Activated gamma-delta T cell treated with Interleukin-2 at 50 U/mL for 16 hours (primary cell): Measurements from ENCODE around the gene PCBP3.

Experiments
- DNase-seq: peaks from one replicate; pipeline ENCODE4 v3.0.0-alpha.2; 2020

The PCBP3 gene

DNA sequence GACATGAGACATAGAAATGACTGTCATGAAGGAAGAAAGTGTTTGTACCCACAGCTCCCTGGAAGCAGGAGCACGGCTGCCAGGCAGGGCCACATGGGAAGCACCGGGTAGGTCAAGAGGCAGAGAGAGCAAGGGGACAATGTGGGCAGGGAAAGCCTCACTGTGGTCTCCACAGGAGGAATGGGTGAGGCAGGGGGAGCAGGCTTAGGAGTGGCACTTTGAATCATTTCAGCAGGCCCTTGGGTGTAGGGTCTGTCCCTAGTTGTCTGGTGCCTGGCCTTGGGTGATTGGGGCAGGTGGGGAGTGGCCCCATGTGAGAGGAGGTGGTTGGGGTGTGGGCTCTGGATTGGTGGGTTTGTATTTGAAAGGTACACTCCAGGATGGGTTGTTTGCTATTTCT is 83.9 kb downstream of the PCBP3 start:
- no peak for DNase-seq

DNA sequence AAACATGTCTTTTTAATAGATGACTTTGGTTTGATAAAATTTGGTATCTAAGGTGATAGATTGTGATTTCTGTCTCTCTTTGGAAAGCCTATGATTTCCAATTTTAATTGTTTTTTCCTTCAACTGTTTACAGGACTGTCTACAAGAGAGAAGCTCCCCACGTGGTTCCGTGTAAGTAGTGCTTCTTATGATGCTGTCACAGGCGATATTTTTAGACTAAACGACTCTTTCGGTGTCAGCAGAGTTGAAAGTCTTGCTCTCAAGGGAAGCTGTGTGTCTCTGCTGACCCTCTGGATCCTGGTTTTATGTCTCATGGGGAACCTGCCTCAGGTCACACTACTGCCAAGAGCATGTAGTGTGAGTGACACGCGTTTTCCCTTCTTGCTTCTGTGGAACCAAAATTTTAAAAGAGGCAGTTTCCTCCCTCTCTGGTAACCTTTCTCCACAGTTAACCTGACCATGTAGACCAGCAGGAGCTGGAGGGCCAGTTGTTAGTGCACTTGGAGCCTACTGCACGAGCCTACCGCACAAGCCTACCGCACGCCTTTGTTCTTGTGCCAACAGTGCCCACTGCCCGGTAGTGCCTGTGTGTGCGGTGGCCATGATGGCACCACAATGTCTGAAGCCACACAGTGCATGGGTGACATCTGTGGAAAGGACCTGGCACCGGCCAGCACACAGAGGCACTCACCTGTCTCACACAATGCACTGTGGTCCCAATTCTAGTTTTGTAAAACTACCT is 91.9 kb downstream of the PCBP3 start:
- no peak for DNase-seq

DNA sequence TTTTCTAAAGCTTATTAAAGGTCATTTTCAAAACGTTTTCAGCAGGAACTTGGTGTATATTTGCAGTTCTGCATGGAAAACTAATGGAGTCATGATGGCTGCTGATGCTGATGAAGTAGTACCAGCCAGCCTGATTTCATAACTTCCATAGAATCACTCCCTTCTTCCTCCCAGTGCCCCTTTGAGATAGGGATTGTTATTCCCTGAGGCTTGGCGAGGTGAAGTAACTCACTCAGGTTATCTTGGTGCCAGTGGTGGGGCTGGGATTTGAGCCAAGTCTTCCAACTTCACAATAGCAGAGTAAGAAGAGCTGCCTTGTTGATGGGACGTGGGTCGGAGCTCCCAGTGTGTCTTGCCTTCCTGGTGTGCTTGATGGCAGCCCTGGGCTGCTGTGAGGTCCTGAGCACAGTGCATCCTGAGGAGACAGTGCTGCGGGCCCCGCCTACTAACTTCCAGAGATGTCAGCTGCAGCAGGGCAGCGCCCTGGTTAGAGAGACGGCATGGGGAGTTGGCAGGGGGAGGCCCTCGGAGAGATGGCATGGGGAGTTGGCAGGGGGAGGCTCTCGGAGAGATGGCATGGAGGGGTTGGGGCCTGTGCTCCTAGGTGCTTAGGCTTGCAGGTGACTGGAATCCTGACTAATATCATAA is 92.6 kb downstream of the PCBP3 start:
- DNase-seq = no peak

DNA sequence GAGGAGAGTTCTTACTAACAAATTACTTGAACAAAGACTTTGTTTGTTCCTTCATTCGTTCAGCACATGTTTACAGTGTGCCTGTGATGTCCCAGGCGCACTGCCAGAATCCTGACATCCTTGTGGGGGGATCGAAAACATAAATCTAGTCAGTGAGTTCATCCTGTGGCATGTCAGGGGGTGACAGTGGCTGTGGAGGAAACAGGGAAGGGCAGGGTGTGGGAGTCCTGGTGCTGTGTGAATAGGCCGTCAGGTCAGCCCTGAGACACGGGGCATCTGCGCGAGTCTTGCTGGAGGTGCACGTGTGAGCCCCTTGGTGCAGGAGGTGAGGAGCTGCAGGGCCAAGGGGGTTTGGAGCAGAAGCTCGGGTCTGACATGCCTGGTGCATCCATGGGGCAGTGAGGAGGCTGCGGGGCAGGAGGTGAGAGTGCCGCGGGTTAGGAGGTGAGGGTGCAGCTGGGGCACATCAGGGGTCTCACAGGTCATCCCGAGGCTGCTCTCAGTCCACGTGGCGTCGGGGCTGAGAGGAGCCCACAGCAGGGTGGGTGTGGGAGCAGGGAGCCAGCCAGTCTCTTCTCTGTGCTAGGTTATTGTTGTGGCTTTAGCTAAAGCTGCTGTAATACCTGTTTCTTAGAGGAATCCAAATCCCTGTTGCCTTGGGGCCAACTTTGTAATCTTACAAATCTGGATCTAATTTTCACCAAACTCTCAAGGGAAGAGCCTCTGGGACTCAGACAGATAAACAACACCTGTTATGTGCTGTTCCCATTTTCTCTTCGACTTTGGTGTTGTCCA is 93.4 kb downstream of the PCBP3 start:
- DNase-seq = no peak

DNA sequence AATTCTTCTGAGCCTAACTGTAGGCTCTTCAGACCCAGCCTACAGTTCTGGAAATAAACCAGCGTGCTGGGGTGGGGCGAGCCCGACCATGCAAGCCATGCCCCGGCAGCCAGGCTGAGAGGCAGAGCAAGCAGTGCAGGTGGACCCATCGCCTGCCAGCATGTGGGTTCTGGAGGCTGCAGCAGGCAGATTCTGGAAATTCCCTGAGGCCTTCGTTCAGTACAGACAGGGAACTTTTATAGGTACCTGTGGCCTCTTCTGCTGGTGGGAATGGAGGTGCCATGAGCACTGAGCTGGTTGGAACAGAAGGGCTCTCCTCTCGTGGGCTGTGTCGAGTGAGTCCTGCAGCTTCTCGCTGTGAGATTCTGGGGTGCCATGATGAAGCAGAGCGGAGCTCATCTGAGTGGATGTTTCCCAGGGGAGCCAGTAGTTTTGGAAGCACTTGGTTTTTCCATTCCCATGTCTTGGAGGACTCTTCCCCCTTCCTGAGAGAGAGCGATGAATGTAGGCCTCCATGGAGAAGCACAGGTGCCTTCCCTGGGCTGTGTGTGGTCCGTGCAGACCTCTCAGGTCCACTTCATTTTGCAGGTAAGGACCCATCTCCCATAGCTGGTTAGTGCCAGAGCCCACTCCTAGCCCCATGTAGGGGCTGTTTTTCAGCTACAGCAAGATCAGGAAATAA is 94.1 kb downstream of the PCBP3 start:
- no peak for DNase-seq

DNA sequence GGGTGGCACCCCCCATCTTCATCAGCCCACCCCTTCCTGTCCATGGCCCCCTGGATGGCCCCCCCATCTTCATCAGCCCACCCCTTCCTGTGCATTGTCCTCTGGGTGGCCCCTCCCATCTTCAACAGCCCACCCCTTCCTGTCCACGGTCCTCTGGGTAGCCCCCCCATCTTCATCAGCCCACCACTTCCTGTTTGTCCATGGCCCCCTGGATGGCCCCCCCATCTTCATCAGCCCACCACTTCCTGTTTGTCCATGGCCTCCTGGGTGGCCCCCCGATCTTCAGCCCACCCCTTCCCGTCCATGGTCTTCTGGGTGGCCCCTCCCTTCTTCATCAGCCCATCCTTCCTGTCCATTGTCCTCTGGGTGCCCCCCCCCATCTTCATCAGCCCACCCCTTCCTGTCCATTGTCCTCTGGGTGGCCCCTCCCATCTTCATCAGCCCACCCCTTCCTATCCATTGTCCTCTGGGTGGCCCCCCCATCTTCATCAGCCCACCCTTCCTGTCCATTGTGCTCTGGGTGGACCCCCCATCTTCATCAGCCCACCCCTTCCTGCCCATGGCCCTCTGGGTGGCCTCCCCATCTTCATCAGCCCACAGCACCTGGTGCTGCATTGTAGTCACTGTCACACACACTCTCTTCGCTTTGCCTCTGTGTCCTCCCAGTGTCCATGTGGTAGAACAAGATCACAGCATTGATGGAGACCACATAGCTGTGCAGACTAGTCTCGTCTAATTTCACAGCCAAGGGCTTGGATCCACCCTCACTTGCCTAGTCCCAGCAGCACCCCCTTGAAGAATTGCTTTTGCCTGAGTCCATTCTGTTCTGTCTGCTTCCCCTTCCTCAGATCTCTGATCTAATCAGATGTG is 95.9 kb downstream of the PCBP3 start:
- peak; percentile 15 for DNase-seq

DNA sequence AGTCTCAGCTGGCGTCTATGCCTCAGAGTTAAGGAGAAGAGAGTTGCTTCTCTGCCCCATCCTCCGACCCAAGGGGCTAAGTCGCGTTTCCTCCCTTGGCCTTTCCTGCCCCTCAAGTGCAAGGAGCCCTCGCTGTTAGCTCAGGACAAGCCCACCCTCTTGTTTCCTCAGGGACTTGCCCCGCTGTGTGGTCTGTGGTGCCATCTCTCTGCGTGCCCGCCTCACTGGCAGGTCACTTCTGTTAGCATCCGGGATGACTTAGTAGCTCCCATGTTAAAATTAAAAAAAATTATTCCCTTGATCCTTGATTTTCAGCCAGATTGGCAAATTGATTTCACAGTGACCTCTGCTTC is 96.5 kb downstream of the PCBP3 start:
- no peak for DNase-seq

DNA sequence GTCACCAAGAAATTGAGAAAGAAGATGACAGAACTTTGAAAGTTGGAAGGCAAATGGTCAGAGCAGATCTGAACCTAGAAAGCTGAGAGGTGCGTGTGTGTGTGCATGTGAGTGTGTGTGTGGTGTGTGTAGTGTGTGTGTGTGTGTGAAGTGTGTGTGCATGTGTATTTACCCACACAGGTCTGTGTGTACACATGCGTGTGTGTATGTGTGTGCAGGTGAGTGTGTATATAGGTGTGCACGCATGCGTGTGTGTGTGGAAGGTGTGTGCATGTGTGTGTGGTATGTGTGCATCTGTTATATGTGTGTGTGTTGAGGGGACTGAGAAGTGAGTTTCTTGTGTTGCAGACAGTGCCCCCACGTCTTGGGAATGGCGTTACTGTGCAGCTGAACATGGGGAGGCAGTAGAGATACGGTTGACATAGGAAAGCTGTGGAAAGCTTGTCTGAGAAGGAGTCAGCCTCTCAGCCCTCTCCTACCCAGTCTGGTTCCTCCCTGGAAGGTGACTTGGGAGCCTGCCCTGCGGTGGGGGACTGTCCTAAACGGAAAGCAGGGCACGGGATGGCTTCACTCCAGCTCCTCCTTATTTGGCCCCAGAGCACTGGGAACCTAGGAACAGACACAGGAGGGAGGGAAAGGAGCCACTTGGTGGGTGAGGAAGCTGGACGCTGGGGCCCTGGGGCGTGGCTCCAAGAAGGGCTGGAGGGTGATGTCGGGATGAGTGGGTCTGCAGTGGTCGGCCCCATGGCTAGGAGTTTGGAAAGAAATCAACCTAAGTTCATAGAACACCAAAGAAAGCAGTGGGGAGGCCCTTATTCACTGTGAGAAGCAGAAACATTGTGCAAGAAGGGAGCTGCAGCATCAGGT is 97.2 kb downstream of the PCBP3 start:
- DNase-seq = no peak

DNA sequence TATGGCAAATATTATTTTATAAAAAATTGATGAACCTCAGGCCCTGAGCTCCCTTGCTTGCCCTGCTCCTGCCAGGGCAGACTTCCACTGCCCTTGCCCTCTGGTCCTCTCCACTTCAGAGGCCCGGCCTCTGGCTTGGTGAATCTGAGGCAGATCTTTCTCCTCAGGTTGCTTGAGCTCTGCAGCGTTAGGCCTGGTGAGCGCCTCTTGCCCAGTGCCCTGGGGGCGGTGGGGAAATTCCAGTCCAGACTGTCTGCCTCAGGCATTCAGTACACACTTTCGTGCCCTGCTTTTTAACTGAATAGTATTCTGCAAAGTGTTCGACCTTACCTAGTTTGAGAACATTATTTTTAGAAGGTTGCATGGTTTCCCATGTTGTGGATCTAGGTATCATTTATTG is 98.2 kb downstream of the PCBP3 start:
- DNase-seq = no peak

DNA sequence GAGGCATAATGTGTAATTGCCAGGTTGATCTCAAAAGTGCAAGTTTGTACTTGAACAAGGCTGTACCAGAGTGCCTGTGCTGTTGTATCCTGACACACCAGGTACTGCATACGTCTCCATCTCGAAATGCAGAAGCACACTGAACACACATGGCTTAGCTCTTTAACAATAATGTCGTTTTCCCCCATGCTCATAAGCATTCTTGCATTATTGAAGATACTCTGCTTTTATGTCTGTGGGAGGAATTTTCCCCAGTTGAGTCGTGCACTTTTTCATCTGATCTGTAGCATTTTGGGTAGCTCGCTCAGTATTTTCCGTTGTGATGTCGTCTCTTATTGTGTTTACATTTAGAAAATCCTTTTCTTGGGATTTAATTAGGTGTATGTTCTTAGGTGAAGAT is 98.7 kb downstream of the PCBP3 start:
- DNase-seq = no peak

DNA sequence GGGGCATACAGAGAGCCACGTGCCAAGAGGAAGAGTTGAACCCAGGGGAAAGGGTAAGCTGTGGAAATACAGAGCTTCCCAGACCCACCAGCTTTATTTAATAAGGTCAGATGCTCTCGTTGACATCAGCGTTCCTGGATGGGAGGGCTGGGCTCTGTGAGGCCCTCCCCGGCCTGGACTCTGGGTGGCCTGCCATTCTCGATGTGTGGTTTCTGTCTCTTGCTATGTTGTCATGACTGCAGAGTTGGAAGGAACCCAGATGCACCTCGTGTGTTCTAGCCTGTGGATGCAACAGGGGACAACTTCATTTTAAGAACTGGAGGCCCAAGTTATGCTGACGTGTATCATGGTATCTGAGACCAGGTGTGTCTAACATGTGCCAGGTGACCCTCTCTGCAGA is 101.7 kb downstream of the PCBP3 start:
- no peak for DNase-seq

DNA sequence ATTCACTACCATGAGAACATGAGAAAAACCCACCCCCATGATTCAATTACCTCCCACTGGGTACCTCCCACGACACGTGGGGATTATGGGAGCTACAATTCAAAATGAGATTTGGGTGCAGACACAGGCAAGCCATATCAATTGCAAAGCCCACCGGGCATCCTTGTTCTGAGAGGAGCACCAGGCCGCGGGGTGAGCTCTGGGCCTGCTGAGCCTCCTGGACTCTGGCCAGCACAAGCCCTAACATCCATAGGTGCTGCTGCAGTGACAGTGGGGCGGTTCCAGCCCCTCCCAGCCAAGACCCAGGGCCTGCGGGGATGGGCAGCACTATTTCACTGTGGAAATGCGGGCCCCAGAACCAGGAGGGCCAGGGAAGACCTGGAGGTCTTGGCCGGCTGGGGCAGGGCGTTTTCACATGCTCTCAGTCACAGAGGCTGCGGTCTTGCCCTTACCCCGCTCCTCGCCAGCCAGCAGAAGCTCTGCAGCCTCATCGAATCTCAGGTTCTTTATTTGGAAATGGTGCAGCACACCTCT is 103.8 kb downstream of the PCBP3 start:
- DNase-seq = no peak

DNA sequence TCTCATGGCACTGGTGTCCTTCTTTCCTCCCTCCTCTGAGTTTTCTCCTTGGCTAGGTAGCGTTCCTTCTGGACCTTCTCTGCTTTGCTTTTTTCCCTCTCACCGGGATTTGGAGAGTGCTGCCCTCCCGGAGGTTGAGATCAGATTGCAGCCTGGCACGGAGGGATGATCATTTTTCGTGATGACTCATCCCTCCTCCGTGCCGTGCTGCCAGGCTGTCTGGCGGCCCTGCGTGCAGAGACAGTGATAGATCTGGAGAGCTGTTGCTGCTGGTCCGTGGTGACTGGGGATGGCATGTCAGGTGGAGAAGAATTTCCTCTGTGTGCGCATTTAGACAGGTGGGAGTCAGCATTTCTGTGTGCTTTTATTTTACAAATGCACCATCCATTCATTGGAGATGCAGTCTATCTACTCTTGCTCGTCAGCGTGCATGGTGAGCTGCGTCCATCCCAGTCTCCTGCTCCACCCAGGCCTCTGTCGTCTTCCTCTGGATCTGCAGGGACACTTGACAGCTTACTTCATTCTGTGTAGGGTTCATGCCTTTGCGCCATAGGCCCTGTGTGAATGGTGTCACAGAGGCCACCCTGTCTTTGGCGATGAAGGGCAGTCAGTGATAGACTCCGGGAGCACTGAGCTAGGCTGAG is 104.4 kb downstream of the PCBP3 start:
- DNase-seq = no peak

DNA sequence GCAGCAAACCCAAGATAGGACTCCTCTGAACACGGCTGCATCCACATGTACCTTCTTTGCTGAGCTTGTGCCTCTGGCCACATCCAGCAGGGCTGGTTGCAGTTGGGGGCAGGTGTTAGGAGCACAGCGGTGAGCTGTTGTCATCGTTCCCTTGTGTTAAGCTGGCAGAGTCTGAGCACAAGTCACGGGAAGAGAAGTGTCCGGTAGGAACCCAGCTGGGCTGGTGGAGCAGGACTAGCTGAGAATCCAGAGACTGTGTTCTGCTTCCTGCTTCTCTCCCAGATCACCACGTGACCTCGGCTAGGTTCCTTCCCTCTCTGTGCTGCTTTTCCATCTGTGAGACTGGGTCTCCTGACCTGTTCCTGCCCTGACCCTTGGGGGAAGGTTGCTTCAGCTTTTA is 105.1 kb downstream of the PCBP3 start:
- no peak for DNase-seq

DNA sequence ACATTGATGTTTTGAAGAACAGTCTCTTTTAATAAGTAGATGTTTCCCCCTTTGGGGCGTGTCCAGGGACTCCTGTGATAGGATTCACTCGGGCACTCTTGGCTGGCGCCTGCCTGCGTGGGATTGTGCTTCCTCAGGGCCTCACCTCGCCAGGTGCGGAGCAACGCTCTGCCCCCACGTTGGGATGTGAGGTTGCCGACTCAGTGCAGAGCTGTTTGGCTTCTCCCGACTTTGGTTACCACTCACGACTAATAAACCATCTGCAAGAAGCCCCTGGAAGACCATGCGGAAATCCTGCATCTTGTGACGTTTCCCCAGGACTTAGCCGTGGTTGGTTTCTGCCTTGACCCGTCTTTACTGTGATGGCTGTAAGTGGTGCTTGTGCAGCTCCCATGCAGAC is 106.4 kb downstream of the PCBP3 start:
- no peak for DNase-seq

DNA sequence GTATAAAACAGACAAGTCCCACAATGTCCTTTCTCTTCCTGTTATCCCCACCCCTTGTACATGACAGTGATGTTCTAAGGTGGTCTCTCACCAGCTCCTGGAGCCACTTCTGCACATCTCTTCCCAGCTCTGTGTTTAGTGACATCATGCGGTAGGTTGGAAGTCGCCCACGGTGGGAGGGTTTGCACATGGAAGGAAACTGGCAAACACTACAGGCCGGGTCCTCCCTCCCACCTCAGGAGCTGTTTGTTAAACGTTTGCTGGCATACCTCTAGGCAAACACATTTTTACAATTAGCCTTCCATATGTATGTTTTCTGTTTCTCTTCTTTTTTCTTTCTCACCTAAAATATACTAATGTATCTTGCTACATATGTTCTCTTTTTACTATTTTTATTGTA is 107.4 kb downstream of the PCBP3 start:
- no peak for DNase-seq

DNA sequence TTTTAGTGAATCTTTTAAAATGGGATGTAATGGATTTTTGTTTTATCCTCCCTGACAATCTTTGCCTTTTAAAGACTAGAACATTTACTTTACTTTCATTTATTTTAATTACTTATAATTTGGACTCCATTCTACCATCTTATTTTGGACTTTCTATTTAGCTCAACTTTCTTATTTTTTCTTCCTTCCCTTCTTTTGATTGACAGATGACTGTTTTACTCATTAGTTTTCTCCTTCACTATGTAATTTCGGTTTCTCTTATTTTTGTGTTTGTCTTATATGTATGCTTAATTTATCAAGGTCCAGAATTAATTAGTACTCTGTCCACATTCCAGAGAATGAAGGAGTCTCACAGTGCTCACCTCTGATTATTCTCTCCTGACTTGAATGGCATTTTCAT is 109.9 kb downstream of the PCBP3 start:
- no peak for DNase-seq

DNA sequence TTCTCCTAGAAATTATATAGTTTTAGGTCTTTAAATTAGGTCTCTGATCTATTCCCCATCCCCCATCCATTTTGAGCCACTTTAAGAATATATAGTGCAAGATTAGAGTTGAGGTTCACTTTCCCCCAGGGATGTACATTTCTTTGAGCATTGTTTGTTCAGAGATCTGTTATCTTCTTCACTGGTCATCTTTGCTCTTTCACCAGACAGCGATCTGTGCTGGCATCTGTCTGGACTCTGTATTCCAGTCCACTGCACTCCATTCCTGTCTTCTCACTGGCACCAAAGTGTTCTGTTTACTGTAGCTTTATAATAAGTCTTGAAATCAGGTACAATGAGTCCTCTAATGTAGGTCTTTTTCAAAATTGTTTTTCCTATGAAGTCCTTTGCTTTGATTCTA is 112.5 kb downstream of the PCBP3 start:
- no peak for DNase-seq

DNA sequence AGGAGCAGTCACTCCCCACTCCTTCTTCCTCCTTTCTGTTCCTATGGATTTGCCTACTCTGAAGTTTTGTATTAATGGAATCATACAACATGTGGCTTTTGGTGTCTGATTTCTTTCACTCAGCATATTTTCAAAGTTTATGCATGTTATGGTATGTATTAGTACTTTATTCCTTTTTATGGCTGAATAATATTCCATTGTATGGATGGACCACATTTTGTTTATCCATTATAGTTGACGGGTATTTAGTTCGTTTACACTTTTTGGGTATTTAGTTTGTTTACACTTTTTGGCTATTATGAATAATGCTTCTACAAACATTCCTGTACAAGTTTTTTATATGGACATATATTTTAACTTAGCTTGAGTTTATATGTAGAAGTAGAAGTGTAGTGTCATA is 113.1 kb downstream of the PCBP3 start:
- no peak for DNase-seq

DNA sequence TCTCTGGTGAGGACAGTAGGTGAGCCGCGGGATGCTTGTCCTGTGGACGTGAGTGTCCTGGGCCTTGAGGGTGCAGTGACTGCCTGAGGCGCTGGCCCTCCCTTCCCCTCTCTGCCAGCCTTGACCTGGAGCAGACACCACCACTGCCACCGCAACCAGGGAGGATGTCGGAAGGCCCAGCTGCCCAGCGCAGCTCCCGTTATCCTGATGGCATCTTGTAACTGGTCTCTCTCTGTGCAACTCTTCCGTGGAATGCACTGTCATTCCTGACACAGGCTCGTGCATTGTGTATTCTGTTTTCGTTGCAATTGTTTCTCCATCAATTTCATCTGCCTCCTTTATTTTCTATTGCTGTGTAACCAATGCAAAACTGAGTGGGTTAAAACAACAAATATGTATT is 118.2 kb downstream of the PCBP3 start:
- DNase-seq = no peak

DNA sequence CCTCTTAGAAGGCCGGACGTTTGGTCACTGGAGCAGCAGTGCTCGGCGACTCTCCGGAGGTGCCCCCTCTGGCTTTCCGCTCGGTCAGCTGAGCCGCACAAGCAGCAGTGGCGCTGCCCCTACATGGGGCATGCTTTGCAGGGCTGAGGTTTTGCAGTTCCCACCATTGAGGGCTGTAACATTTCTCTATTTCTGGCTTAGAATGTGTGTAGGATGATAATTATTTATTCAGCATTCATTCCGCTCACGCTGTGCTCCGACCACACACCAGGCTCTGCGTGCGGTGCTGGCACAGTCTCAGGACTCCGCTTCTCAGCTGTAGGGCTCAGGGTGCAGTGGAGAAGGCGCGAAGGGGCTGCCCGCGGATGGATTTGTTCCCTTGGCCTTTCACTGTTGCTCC is 119.5 kb downstream of the PCBP3 start:
- no peak for DNase-seq
